Coronary artery (tissue), 2 donors: ENCODE measurements around the gene NR2E1.

Source experiments
- DNase-seq: peaks from one replicate; pipeline ENCODE4 v3.0.0-alpha.2; 2017; ENCODE audit warnings: low spot score
- H3K27ac ChIP-seq, 2 donors: fragments of 200-600 bp; sonication (generic); one replicate each; pipeline ENCODE4 v1.5.1; 2016 to 2019
- H3K4me3 ChIP-seq: fragments of 200-600 bp; sonication (generic); 2 replicates; pipeline ENCODE4 v1.5.1; 2016; ENCODE audit warnings: mild to moderate bottlenecking, moderate library complexity
- TF ChIP-seq, protein P1 (sequence below): fragments of 200-600 bp; sonication (generic); IDR thresholded peaks from one replicate; pipeline ENCODE4 v1.5.1; 2019; ENCODE audit warnings: antibody characterized with exemption

NR2E1 gene

DNA sequence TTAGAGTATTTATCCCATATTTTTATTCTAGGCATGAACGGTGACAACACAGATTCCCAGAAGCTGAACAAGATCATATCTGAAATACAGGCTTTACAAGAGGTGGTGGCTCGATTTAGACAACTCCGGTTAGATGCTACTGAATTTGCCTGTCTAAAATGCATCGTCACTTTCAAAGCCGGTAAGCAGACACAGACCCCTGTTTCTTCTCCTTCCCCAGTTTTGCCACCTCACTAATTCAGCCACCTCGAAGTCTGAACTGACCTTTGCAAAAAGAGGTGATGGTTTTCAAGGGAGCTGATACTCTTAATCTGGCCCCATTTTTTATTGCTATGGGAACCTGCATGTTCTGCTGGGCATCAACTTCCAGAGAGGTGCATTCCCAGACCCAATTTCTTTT lies 15.0 kb downstream of the NR2E1 start:
- Histone ChIP-seq H3K4me3 (no peak overlapping the region), H3K27ac (no peak overlapping the region)
- no peak for DNase-seq
- TF ChIP-seq, protein P1, sequence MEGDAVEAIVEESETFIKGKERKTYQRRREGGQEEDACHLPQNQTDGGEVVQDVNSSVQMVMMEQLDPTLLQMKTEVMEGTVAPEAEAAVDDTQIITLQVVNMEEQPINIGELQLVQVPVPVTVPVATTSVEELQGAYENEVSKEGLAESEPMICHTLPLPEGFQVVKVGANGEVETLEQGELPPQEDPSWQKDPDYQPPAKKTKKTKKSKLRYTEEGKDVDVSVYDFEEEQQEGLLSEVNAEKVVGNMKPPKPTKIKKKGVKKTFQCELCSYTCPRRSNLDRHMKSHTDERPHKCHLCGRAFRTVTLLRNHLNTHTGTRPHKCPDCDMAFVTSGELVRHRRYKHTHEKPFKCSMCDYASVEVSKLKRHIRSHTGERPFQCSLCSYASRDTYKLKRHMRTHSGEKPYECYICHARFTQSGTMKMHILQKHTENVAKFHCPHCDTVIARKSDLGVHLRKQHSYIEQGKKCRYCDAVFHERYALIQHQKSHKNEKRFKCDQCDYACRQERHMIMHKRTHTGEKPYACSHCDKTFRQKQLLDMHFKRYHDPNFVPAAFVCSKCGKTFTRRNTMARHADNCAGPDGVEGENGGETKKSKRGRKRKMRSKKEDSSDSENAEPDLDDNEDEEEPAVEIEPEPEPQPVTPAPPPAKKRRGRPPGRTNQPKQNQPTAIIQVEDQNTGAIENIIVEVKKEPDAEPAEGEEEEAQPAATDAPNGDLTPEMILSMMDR = no peak

DNA sequence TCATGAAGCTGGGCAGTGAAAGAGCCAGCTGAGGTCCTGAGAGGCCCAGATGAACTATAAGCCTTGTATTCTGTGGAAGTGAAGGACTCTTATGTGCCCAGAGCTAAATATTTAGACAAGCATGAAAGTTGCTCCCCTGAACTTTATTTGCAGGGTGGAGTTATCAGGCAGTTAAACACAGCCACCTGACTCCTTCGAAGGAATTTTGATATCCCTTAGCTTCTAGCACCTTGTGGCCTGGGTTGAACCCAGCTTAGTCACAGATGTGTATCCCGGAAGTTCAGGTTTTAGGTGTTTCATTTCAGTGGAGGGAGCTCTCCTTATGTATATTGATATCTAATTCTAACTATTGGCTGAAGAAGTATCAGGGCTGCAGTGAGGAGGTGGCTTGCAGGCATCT lies 20.4 kb downstream of the NR2E1 start:
- Histone ChIP-seq H3K27ac (no peak overlapping the region), H3K4me3 (no peak overlapping the region)
- DNase-seq = no peak
- TF ChIP-seq, protein P1 = no peak

DNA sequence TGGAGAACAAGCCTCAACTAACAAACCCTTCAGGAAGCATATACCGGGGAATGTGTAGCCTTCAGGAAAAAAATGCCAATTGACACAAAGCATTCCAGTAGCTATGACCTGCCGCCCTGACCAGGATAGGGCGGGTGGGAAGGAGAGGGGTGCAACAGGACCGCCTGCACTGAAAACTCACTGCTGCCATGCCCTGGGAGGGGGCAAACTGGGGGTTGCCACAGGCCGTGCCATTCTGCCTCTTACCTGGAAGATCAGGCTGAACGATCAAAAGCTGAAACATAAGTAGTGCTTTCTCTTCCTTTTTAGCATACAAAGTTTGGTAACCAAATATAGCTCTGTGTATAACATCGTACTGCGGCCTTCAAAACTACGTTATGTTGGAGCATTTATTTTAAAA lies 21.7 kb downstream of the NR2E1 start:
- TF ChIP-seq, protein P1 = no peak
- Histone ChIP-seq H3K4me3 (no peak overlapping the region), H3K27ac (no peak overlapping the region)
- no peak for DNase-seq

DNA sequence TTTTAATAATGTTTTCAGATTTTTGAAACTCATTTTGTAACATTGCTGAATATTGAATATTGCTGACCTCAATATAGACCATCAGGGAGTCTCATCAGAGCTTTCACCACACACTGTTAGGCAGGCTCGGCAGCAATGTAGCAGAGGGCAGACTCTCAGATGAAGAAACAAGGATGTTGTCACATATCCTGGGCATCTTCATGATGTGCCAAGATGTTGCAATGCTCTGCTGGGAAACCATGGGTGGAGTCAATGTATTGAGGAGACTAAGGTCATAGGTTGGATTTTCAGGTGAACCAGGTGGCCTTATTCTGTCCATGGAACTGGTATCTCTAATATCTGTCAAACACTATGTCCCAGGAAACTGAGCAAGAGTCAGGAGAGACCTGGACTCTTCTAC lies 27.3 kb downstream of the NR2E1 start:
- TF ChIP-seq, protein P1 = no peak
- Histone ChIP-seq H3K4me3 (no peak overlapping the region), H3K27ac (no peak overlapping the region)
- no peak for DNase-seq

DNA sequence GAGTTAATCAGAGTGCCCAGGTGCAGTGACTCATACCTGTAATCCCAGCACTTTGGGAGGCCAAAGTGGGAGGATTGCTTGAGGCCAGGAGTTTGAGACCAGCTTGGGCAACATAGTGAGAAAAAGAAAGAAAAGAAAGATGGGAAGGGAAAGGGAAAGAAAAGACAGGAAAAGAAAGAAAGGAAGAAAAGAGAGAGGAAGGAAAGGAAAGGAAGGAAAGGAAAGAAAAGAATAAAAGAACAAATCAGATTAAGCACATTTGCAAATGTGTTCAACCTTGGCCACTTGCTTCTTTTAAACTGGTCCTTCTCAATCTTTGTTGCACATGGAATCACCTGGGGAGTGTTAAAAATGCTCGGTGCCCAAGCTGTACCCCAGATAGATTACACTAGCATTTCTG lies 28.0 kb downstream of the NR2E1 start:
- TF ChIP-seq, protein P1 = no peak
- DNase-seq = no peak
- Histone ChIP-seq H3K27ac (no peak overlapping the region), H3K4me3 (no peak overlapping the region)

DNA sequence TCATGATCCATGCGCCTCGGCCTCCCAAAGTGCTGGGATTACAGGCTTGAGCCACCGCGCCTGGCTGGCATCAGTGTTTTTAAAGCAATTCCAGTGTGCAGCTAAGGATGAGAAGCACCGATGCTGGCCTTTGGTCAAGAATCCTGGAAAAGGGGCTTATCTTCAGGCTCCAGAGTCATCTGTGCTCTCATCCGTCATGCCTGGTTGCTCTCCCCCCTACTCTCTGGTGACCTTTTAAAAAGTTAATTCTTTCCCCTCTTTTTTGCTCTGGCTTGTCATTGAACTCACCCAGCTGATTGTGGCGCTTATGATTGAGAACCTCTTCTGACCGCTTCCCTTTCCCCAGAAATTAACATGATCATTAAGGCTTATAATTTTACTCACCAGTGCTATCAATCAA lies 28.7 kb downstream of the NR2E1 start:
- Histone ChIP-seq H3K27ac (no peak overlapping the region), H3K4me3 (no peak overlapping the region)
- TF ChIP-seq, protein P1 = no peak
- no peak for DNase-seq

DNA sequence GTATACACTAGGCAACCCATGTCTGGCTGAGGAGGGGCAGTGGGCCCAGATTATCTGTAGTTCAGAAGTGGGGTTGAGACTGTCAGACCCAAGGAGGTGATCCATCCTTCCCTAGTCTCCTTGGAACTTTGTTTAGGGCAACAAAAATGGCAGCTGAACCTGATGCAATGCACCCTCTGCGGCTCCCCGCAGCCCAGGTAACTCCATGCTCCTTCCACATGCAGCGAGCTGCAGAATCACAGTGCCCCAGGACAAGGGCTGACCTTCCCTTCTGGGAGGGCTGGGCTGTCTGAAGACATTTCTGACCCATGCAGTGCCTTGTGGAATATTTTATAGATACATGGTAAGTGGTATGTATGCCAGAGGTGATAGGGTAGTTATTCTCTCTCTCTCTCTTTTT lies 29.4 kb downstream of the NR2E1 start:
- Histone ChIP-seq H3K4me3 (no peak overlapping the region), H3K27ac (no peak overlapping the region)
- TF ChIP-seq, protein P1 = no peak
- DNase-seq = no peak
